ENCODE measurements around the gene ENTR1. TPM values are rescaled to one million over a fixed set of nuclear protein-coding genes. Genes with fewer than 3 reads are reported as not detected.

ENTR1 gene, protein sequence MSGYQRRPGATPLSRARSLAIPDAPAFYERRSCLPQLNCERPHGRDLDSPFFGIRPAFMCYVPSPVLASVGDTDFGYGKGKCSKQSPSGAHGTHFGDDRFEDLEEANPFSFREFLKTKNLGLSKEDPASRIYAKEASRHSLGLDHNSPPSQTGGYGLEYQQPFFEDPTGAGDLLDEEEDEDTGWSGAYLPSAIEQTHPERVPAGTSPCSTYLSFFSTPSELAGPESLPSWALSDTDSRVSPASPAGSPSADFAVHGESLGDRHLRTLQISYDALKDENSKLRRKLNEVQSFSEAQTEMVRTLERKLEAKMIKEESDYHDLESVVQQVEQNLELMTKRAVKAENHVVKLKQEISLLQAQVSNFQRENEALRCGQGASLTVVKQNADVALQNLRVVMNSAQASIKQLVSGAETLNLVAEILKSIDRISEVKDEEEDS
- 10 to 100 TPM; 37.4 to 93.0 (median 49.7) TPM for total RNA-seq

DNA sequence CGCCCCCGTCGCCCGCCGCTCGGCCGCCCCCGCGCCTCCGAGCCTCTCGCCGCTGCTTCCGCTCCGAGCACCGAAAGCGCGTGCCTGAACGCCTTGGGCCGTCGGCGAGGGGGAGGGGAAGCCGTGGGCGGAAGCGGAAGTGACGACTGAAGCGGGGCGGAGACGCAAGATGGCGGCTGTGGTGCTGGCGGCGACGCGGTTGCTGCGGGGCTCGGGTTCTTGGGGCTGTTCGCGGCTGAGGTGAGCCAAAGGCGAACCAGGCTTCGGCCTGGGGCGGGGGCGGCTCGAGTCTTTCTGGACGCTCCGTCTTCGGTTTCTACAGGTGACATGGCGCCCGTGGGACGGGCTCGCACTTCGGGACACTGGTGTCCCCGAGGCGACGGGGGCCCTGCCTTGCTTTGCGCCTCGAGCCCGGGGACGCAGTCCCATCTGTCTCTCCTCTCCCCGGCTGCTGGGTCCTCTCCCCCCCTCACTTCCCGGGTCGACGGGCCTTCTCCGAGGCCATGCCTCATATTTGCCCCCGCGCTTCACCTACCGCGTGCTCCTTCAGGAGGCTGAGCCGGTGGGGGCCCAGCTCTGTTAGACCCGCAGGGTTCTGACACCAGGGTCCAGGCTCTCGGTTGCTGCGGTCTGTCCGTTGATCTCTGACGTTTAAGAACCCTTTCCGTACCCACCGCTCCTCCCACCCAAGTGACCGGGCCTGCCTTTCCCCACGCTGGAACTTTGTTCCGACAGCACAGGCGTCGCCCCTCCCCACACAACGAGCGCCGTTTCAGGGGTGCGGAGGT is at the start of gene ENTR1, which contains the start of gene PMPCA:
ENTR1 (minus strand) TSS at position 115 of the 788 bp plus-strand sequence. CDS start 217 bp downstream, outside the sequence.
PMPCA (plus strand) TSS at position 159 of the 788 bp plus-strand sequence; CDS start at position 170, 11 bp downstream.
- H3K27me3 ChIP-seq, result no peaks in the 10 kb centered on the region
- TF ChIP-seq POLR2A (IDR thresholded peaks at IDR 0.05), result peak; percentile 65
- TF ChIP-seq EP300 (IDR thresholded peaks at IDR 0.05), result no peak
- TF ChIP-seq POLR2AphosphoS5 (IDR thresholded peaks at IDR 0.05), result peak; percentile 85 to 94 (median 90)
- 0% methylated on average over 49 of the region's 83 CpGs for WGBS
- H3K9me3 ChIP-seq, result no peaks in the 10 kb centered on the region
- H3K36me3 ChIP-seq, result peaks cover 53% of the 10 kb centered on the region
- peak; percentile 96 for DNase-seq (ENCODE audit: low spot score in 2 of 2)
- H3K27ac ChIP-seq, result peak within 1 kb of the TSS; percentile 81
- H3K4me1 ChIP-seq, result peaks cover 30% of the 10 kb centered on the region
- H3K4me3 ChIP-seq, result peak within 1 kb of the TSS; percentile 91

DNA sequence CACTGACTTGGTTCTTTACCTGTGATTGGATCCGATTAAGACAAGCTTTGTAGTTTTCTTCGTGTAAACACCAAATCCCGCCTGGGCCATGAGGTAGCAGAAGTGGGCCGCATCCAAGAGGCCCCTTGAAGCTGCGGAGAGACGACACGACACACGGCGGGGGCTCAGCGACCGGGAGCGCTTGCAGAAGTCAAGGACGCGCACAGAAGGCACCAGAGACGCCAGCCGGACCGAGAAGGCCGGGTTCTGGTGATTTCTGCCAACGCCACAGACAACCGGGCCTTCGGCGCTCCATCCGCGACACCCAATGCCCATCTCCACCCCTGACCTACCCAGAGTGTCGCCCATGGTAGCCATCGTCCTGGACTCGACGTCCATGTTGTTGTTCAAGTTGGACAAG is 49.0 kb upstream of the ENTR1 start:
- Histone ChIP-seq H3K9me3 (no peaks in the 10 kb centered on the region), H3K27me3 (no peaks in the 10 kb centered on the region), H3K4me1 (no peaks in the 10 kb centered on the region), H3K4me3 (no peak overlapping the region), H3K36me3 (peaks cover 100% of the 10 kb centered on the region), H3K27ac (no peak overlapping the region)
- WGBS, result 94% methylated on average over 28 of the region's 28 CpGs
- DNase-seq (ENCODE audit: low spot score in 2 of 2), result no peak
- TF ChIP-seq POLR2AphosphoS5 (IDR thresholded peaks at IDR 0.05), result no peak
- TF ChIP-seq, protein P1, sequence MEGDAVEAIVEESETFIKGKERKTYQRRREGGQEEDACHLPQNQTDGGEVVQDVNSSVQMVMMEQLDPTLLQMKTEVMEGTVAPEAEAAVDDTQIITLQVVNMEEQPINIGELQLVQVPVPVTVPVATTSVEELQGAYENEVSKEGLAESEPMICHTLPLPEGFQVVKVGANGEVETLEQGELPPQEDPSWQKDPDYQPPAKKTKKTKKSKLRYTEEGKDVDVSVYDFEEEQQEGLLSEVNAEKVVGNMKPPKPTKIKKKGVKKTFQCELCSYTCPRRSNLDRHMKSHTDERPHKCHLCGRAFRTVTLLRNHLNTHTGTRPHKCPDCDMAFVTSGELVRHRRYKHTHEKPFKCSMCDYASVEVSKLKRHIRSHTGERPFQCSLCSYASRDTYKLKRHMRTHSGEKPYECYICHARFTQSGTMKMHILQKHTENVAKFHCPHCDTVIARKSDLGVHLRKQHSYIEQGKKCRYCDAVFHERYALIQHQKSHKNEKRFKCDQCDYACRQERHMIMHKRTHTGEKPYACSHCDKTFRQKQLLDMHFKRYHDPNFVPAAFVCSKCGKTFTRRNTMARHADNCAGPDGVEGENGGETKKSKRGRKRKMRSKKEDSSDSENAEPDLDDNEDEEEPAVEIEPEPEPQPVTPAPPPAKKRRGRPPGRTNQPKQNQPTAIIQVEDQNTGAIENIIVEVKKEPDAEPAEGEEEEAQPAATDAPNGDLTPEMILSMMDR (IDR thresholded peaks at IDR 0.05), result no peak
- TF ChIP-seq POLR2A (IDR thresholded peaks at IDR 0.05), result no peak
- TF ChIP-seq EP300 (IDR thresholded peaks at IDR 0.05), result no peak

DNA sequence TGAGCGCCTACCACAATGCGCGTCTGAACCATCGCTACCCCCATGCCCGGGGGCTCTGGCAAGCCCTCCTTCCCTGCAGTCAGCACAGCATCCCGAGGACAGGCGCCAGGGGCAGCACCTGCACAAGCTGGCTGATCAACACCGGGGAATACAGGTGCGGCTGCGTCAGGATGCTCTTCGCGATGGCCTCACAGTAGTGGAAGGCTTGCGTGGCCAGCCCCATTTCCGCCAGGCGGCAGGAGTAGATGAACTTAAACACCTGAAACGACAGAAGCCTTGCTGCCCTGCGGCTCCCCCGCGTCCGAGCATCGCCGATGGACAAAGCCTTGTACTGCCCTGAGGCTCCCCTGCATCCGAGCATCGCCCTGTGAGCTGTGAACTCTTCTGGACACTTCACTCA is 46.9 kb upstream of the ENTR1 start:
- no peak for DNase-seq (ENCODE audit: low spot score in 2 of 2)
- Histone ChIP-seq H3K27me3 (no peaks in the 10 kb centered on the region), H3K4me1 (no peaks in the 10 kb centered on the region), H3K9me3 (no peaks in the 10 kb centered on the region), H3K36me3 (peaks cover 98% of the 10 kb centered on the region), H3K27ac (no peak overlapping the region), H3K4me3 (no peak overlapping the region)
- TF ChIP-seq POLR2AphosphoS5 (IDR thresholded peaks at IDR 0.05) (no peak), POLR2A (IDR thresholded peaks at IDR 0.05) (no peak), EP300 (IDR thresholded peaks at IDR 0.05) (no peak)
- TF ChIP-seq, protein P1 (IDR thresholded peaks at IDR 0.05), result no peak
- 97% methylated on average over 12 of the region's 24 CpGs for WGBS

DNA sequence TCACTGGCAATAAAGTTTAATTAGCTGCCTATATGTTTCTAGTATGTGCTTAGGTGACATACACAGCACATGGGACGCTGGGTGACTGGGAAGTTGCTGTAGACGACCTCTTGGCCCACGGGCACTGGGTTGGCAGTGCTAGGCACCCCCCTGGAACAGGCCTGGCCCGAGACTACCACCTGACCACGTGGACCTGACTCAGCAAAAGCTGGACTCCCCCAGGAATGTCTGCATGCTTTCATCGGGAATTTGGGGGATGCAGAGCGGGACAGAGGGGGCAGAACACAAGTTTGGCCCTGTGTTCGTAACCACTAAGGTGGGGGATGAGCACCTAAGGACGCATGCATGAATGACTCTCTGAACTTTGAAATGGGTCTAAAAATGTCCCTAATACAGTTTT is 45.8 kb upstream of the ENTR1 start:
- DNase-seq (ENCODE audit: low spot score in 2 of 2), result no peak
- no peak overlapping the region for H3K4me3 ChIP-seq
- H3K27ac ChIP-seq, result no peak overlapping the region
- no peaks in the 10 kb centered on the region for H3K9me3 ChIP-seq
- H3K36me3 ChIP-seq, result peaks cover 93% of the 10 kb centered on the region
- no peak for TF ChIP-seq EP300 (IDR thresholded peaks at IDR 0.05)
- TF ChIP-seq, protein P1 (IDR thresholded peaks at IDR 0.05), result no peak
- TF ChIP-seq POLR2AphosphoS5 (IDR thresholded peaks at IDR 0.05), result no peak
- no peak for TF ChIP-seq POLR2A (IDR thresholded peaks at IDR 0.05)
- 90% methylated on average over 4 of the region's 9 CpGs for WGBS
- no peaks in the 10 kb centered on the region for H3K27me3 ChIP-seq
- H3K4me1 ChIP-seq, result no peaks in the 10 kb centered on the region

DNA sequence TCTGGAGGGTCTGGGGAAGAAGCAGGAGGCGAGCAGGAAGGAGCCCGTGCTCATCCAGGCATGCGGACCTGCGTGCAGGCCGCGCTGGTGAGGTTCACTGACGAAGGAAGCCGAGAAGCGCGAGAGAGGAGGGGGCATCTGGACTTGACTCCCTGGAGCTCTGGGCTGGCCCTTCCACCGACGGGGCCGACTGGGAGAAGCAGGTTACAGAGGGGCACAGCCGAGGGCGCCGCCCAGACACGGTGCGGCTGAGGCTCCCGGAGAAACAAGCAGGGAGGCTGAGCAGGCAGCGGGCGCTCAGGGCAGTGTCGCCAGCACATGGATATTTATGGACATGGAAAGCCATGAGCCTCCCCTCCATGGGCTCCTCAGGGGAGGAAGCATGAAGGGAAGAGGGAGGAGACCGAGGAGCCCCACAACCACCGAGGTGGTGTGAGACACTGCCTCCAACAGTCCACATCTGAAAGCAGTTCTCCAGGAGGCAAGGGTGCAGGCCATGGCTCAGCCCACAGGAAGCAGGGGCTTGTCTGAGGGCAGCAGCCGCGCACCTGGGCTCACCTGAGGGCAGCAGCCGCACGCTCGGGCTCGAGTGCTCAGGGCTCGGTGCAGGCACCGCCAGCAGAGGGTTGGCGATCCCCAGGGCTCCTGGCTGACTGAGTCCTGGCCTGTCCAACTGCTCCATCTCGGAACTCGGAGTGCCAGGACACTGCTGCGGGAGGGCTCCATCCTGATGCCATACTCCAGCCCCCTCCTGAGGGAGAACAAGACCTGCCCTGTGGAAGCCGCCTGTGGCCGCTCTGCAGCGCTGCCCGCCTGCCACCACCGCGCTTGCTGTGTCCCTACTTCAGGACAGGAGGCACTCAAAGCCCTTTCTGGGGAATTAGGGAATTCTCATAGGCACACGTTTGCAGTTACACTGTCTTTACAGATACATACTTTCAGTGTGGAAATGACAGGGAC is 44.9 kb upstream of the ENTR1 start:
- Histone ChIP-seq H3K4me1 (no peaks in the 10 kb centered on the region), H3K9me3 (no peaks in the 10 kb centered on the region), H3K27me3 (no peaks in the 10 kb centered on the region), H3K36me3 (peaks cover 93% of the 10 kb centered on the region), H3K4me3 (no peak overlapping the region), H3K27ac (no peak overlapping the region)
- DNase-seq (ENCODE audit: low spot score in 2 of 2), result no peak
- TF ChIP-seq EP300 (IDR thresholded peaks at IDR 0.05) (no peak), POLR2A (IDR thresholded peaks at IDR 0.05) (no peak), POLR2AphosphoS5 (IDR thresholded peaks at IDR 0.05) (no peak)
- TF ChIP-seq, protein P1 (IDR thresholded peaks at IDR 0.05), result no peak
- WGBS, result 91% methylated on average over 32 of the region's 43 CpGs
